HepG2 (cell line): Measurements from ENCODE around the gene MMRN2.

ENCODE experiments used
- HDAC2 ChIP-seq: sonication (generic); formaldehyde crosslinking; IDR thresholded peaks from 2 replicates; pipeline ENCODE4 v1.4.0; 2020; ENCODE audit warnings: missing genetic modification reagents
- ZNF543 ChIP-seq: sonication (generic); formaldehyde crosslinking; IDR thresholded peaks from 2 replicates; pipeline ENCODE4 v1.4.0; 2020; ENCODE audit warnings: mild to moderate bottlenecking, missing genetic modification reagents
- TF ChIP-seq, protein P1 (sequence below): sonication (generic); formaldehyde crosslinking; conservative IDR thresholded peaks from 2 replicates; pipeline ENCODE4 v1.4.0; 2020; ENCODE audit warnings: missing genetic modification reagents

- TF ChIP-seq HDAC2 (CRISPR knock-in tag), result no peak
- TF ChIP-seq, protein P1, sequence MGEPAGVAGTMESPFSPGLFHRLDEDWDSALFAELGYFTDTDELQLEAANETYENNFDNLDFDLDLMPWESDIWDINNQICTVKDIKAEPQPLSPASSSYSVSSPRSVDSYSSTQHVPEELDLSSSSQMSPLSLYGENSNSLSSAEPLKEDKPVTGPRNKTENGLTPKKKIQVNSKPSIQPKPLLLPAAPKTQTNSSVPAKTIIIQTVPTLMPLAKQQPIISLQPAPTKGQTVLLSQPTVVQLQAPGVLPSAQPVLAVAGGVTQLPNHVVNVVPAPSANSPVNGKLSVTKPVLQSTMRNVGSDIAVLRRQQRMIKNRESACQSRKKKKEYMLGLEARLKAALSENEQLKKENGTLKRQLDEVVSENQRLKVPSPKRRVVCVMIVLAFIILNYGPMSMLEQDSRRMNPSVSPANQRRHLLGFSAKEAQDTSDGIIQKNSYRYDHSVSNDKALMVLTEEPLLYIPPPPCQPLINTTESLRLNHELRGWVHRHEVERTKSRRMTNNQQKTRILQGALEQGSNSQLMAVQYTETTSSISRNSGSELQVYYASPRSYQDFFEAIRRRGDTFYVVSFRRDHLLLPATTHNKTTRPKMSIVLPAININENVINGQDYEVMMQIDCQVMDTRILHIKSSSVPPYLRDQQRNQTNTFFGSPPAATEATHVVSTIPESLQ, result no peak
- no peak for TF ChIP-seq ZNF543 (CRISPR knock-in tag)
These were observed 43.1 kb upstream of the MMRN2 start for GRCh38 chr10:87000491-87000890.
